Parathyroid adenoma (tissue), 2 donors: Measurements from ENCODE around the gene PCNT.

Experiments used
- H2AFZ ChIP-seq: fragments of 300-600 bp; sonication (generic); one replicate; pipeline ENCODE4 v1.7.0; 2017; ENCODE audit warnings: antibody characterized with exemption, mild to moderate bottlenecking
- H3K27ac ChIP-seq: fragments of 300-600 bp; sonication (generic); one replicate; pipeline ENCODE4 v1.7.0; 2017
- H3K27me3 ChIP-seq: fragments of 300-600 bp; sonication (generic); one replicate; pipeline ENCODE4 v1.7.0; 2017; ENCODE audit warnings: low read length; ENCODE audit not compliant: control insufficient read depth, insufficient read depth
- H3K36me3 ChIP-seq: fragments of 300-600 bp; sonication (generic); one replicate; pipeline ENCODE4 v1.7.0; 2017; ENCODE audit warnings: low read length; ENCODE audit not compliant: control insufficient read depth, insufficient read depth
- H3K4me1 ChIP-seq: fragments of 300-600 bp; sonication (generic); one replicate; pipeline ENCODE4 v1.7.0; 2017; ENCODE audit warnings: control low read depth
- H3K4me2 ChIP-seq: fragments of 300-600 bp; sonication (generic); one replicate; pipeline ENCODE4 v1.7.0; 2017; ENCODE audit warnings: low read length
- H3K4me3 ChIP-seq: fragments of 300-600 bp; sonication (generic); one replicate; pipeline ENCODE4 v1.7.0; 2017; ENCODE audit warnings: low read depth, low read length
- H3K79me2 ChIP-seq: fragments of 300-600 bp; sonication (generic); one replicate; pipeline ENCODE4 v1.7.0; 2017; ENCODE audit warnings: control low read depth
- H3K9ac ChIP-seq: fragments of 300-600 bp; sonication (generic); one replicate; pipeline ENCODE4 v1.7.0; 2017; ENCODE audit warnings: mild to moderate bottlenecking
- H3K9me3 ChIP-seq: fragments of 300-600 bp; sonication (generic); one replicate; pipeline ENCODE4 v1.7.0; 2017; ENCODE audit warnings: low read length; ENCODE audit not compliant: control insufficient read depth
- CTCF ChIP-seq: fragments of 300-600 bp; sonication (generic); IDR thresholded peaks from one replicate; pipeline ENCODE4 v1.7.0; 2017; ENCODE audit warnings: antibody characterized with exemption, mild to moderate bottlenecking
- donor health status: primary hyperparathyroidism.

Gene PCNT

GRCh38 chr21:46393941-46394594 lies 70.1 kb downstream of the PCNT start:
- Histone ChIP-seq H3K9me3 (no peaks in the 10 kb centered on the region), H3K4me1 (no peaks in the 10 kb centered on the region), H2AFZ (no peak overlapping the region), H3K4me3 (no peak overlapping the region), H3K4me2 (no peak overlapping the region), H3K79me2 (no peaks in the 10 kb centered on the region), H3K27me3 (no peaks in the 10 kb centered on the region), H3K36me3 (no peaks in the 10 kb centered on the region), H3K9ac (no peak overlapping the region), H3K27ac (no peak overlapping the region)
- no peak for TF ChIP-seq CTCF

- H3K9ac ChIP-seq: no peak overlapping the region
- no peaks in the 10 kb centered on the region for H3K27me3 ChIP-seq
- no peak overlapping the region for H3K4me3 ChIP-seq
- no peak for TF ChIP-seq CTCF
- H2AFZ ChIP-seq: no peak overlapping the region
- no peaks in the 10 kb centered on the region for H3K4me1 ChIP-seq
- H3K79me2 ChIP-seq: no peaks in the 10 kb centered on the region
- no peak overlapping the region for H3K4me2 ChIP-seq
- no peaks in the 10 kb centered on the region for H3K36me3 ChIP-seq
- H3K9me3 ChIP-seq: no peaks in the 10 kb centered on the region
- no peak overlapping the region for H3K27ac ChIP-seq
These were observed 70.7 kb downstream of the PCNT start for GRCh38 chr21:46394595-46395104.

- no peak for TF ChIP-seq CTCF
- Histone ChIP-seq H3K9me3 (no peaks in the 10 kb centered on the region), H3K4me2 (no peak overlapping the region), H2AFZ (no peak overlapping the region), H3K27me3 (no peaks in the 10 kb centered on the region), H3K79me2 (no peaks in the 10 kb centered on the region), H3K36me3 (no peaks in the 10 kb centered on the region), H3K4me3 (no peak overlapping the region), H3K27ac (no peak overlapping the region), H3K9ac (no peak overlapping the region), H3K4me1 (no peaks in the 10 kb centered on the region)
These were observed 73.4 kb downstream of the PCNT start for GRCh38 chr21:46397211-46397905.

GRCh38 chr21:46397993-46398392 lies 74.0 kb downstream of the PCNT start:
- Histone ChIP-seq H3K36me3 (no peaks in the 10 kb centered on the region), H3K27me3 (no peaks in the 10 kb centered on the region), H3K9ac (no peak overlapping the region), H3K4me2 (no peak overlapping the region), H2AFZ (no peak overlapping the region), H3K4me3 (no peak overlapping the region), H3K9me3 (no peaks in the 10 kb centered on the region), H3K4me1 (no peaks in the 10 kb centered on the region), H3K79me2 (no peaks in the 10 kb centered on the region), H3K27ac (no peak overlapping the region)
- no peak for TF ChIP-seq CTCF

GRCh38 chr21:46399129-46399528 lies 75.2 kb downstream of the PCNT start:
- Histone ChIP-seq H3K9ac (no peak overlapping the region), H3K4me3 (no peak overlapping the region), H3K4me1 (no peaks in the 10 kb centered on the region), H3K4me2 (no peak overlapping the region), H3K79me2 (no peaks in the 10 kb centered on the region), H3K36me3 (no peaks in the 10 kb centered on the region), H2AFZ (no peak overlapping the region), H3K9me3 (no peaks in the 10 kb centered on the region), H3K27me3 (no peaks in the 10 kb centered on the region), H3K27ac (no peak overlapping the region)
- no peak for TF ChIP-seq CTCF
